ENCODE results near the gene ENG. TPM values are rescaled to one million over a fixed set of nuclear protein-coding genes. Genes with fewer than 3 reads are reported as not detected.
A peak's percentile ranks its signal among the peaks of the same experiment; 100 is the strongest.

Gene ENG
- total RNA-seq, 1 donor = 60.8 TPM

GRCh38 chr9:127854960-127855359 is 502 bp upstream of the ENG start:
- peak; percentile 45 for DNase-seq (ENCODE audit: insufficient read length, low spot score, missing footprints)
- Histone ChIP-seq H3K4me3 (ENCODE audit: insufficient read depth, low read length) (peak overlapping the region; percentile 90), H3K4me2 (ENCODE audit: insufficient read depth, low read length) (peak overlapping the region; percentile 45), H4K20me1 (ENCODE audit: insufficient read depth, low read length) (peaks cover 18% of the 10 kb centered on the region), H3K36me3 (ENCODE audit: insufficient read depth, low read length) (peaks cover 30% of the 10 kb centered on the region), H2AFZ (ENCODE audit: low read length) (peak overlapping the region; percentile 51), H3K27me3 (ENCODE audit: insufficient read depth, low read length) (no peaks in the 10 kb centered on the region), H3K27ac (ENCODE audit: low read depth, low read length) (peak overlapping the region; percentile 37), H3K79me2 (ENCODE audit: insufficient read depth, low read length) (peaks cover 46% of the 10 kb centered on the region), H3K4me1 (ENCODE audit: insufficient read depth, low read length) (peaks cover 35% of the 10 kb centered on the region), H3K9me3 (ENCODE audit: low read depth, low read length) (no peaks in the 10 kb centered on the region)
- TF ChIP-seq CTCF (IDR thresholded peaks at IDR 0.05; ENCODE audit: extremely low read depth, low read depth, low read length) = no peak

GRCh38 chr9:127853312-127854183 is 910 bp downstream of the ENG start:
- peaks cover 44% of the 10 kb centered on the region for H3K36me3 ChIP-seq (ENCODE audit: insufficient read depth, low read length)
- no peak for TF ChIP-seq CTCF (IDR thresholded peaks at IDR 0.05; ENCODE audit: extremely low read depth, low read depth, low read length)
- peaks cover 33% of the 10 kb centered on the region for H3K4me1 ChIP-seq (ENCODE audit: insufficient read depth, low read length)
- peak overlapping the region; percentile 54 for H2AFZ ChIP-seq (ENCODE audit: low read length)
- H3K27me3 ChIP-seq (ENCODE audit: insufficient read depth, low read length) = no peaks in the 10 kb centered on the region
- peak overlapping the region; percentile 65 for H3K27ac ChIP-seq (ENCODE audit: low read depth, low read length)
- H3K4me3 ChIP-seq (ENCODE audit: insufficient read depth, low read length) = peak overlapping the region; percentile 90
- H3K9me3 ChIP-seq (ENCODE audit: low read depth, low read length) = peaks cover 7% of the 10 kb centered on the region
- peaks cover 18% of the 10 kb centered on the region for H4K20me1 ChIP-seq (ENCODE audit: insufficient read depth, low read length)
- H3K79me2 ChIP-seq (ENCODE audit: insufficient read depth, low read length) = peaks cover 60% of the 10 kb centered on the region
- H3K4me2 ChIP-seq (ENCODE audit: insufficient read depth, low read length) = peak overlapping the region; percentile 81
- DNase-seq (ENCODE audit: insufficient read length, low spot score, missing footprints) = peak; percentile 76

GRCh38 chr9:127852829-127853228 is 1.6 kb downstream of the ENG start:
- H3K79me2 ChIP-seq (ENCODE audit: insufficient read depth, low read length) = peaks cover 67% of the 10 kb centered on the region

More at GRCh38 chr9:127852829-127853228, 1.6 kb downstream of the ENG start:
- Histone ChIP-seq H3K27ac (ENCODE audit: low read depth, low read length) (peak overlapping the region; percentile 65), H3K27me3 (ENCODE audit: insufficient read depth, low read length) (no peaks in the 10 kb centered on the region), H3K4me1 (ENCODE audit: insufficient read depth, low read length) (peaks cover 28% of the 10 kb centered on the region), H3K4me3 (ENCODE audit: insufficient read depth, low read length) (peak overlapping the region; percentile 90), H3K9me3 (ENCODE audit: low read depth, low read length) (peaks cover 7% of the 10 kb centered on the region), H2AFZ (ENCODE audit: low read length) (no peak overlapping the region), H3K36me3 (ENCODE audit: insufficient read depth, low read length) (peaks cover 47% of the 10 kb centered on the region), H3K4me2 (ENCODE audit: insufficient read depth, low read length) (peak overlapping the region; percentile 81), H4K20me1 (ENCODE audit: insufficient read depth, low read length) (peaks cover 18% of the 10 kb centered on the region)
- TF ChIP-seq CTCF (IDR thresholded peaks at IDR 0.05; ENCODE audit: extremely low read depth, low read depth, low read length) = no peak
- peak; percentile 53 for DNase-seq (ENCODE audit: insufficient read length, low spot score, missing footprints)
